HG03469 (cell line): ENCODE results near the gene KCNG4.

Experiments used
- ATAC-seq: cut with Tn5 transposase; IDR thresholded peaks from one replicate; pipeline ENCODE4 v1.9.1; 2021; ENCODE audit warnings: mild to moderate bottlenecking, moderate library complexity, moderate number of reproducible peaks; ENCODE audit not compliant: unreplicated experiment

KCNG4 gene

GRCh38 chr16:84267380-84267779 is 27.6 kb upstream of the KCNG4 start:
- no peak for ATAC-seq

GRCh38 chr16:84266451-84266850 is 26.6 kb upstream of the KCNG4 start:
- no peak for ATAC-seq

- ATAC-seq = no peak
Measured at GRCh38 chr16:84262939-84263338, 23.1 kb upstream of the KCNG4 start.

GRCh38 chr16:84262031-84262430 is 22.2 kb upstream of the KCNG4 start:
- ATAC-seq = no peak

- no peak for ATAC-seq
Measured at GRCh38 chr16:84260766-84261554, 21.1 kb upstream of the KCNG4 start.

- no peak for ATAC-seq
Measured at GRCh38 chr16:84259691-84260090, 19.9 kb upstream of the KCNG4 start.

GRCh38 chr16:84258266-84258665 is 18.5 kb upstream of the KCNG4 start:
- no peak for ATAC-seq

GRCh38 chr16:84255050-84255810 is 15.4 kb upstream of the KCNG4 start:
- ATAC-seq = no peak

- ATAC-seq = no peak
Measured at GRCh38 chr16:84254062-84254461, 14.2 kb upstream of the KCNG4 start.

GRCh38 chr16:84253173-84253572 is 13.4 kb upstream of the KCNG4 start:
- ATAC-seq = no peak

- no peak for ATAC-seq
Measured at GRCh38 chr16:84252184-84252583, 12.4 kb upstream of the KCNG4 start.

- no peak for ATAC-seq
Measured at GRCh38 chr16:84247844-84248243, 8.0 kb upstream of the KCNG4 start.

GRCh38 chr16:84247331-84247730 is 7.5 kb upstream of the KCNG4 start:
- ATAC-seq = no peak

GRCh38 chr16:84246679-84247077 is 6.9 kb upstream of the KCNG4 start:
- ATAC-seq = no peak

- ATAC-seq = no peak
Measured at GRCh38 chr16:84245956-84246678, 6.3 kb upstream of the KCNG4 start.

GRCh38 chr16:84244728-84245127 is 4.9 kb upstream of the KCNG4 start:
- no peak for ATAC-seq

- ATAC-seq = no peak
Measured at GRCh38 chr16:84243732-84244131, 3.9 kb upstream of the KCNG4 start.

GRCh38 chr16:84242839-84243238 is 3.0 kb upstream of the KCNG4 start:
- no peak for ATAC-seq

GRCh38 chr16:84241778-84242177 is 2.0 kb upstream of the KCNG4 start:
- ATAC-seq = no peak

- ATAC-seq = no peak
Measured at GRCh38 chr16:84240455-84240854, 643 bp upstream of the KCNG4 start.

GRCh38 chr16:84239141-84239769 is 557 bp downstream of the KCNG4 start:
- no peak for ATAC-seq
